GM12874 (cell line): ENCODE measurements around the gene RASSF7.

Source experiments
- CTCF ChIP-seq: IDR thresholded peaks from 2 replicates; pipeline ENCODE4 v1.5.1; 2011; ENCODE audit warnings: low read depth, mild to moderate bottlenecking, control low read depth, low read length, moderate library complexity; ENCODE audit not compliant: insufficient read depth

Gene RASSF7

GRCh38 chr11:560305-561147 is at the start of gene RASSF7, which contains the start of gene LMNTD2:
Gene RASSF7 (plus strand): TSS chr11:560970. CDS start chr11:561769, 799 bp downstream.
Gene LMNTD2 (minus strand): TSS chr11:560738. CDS start chr11:560716, 22 bp downstream.
- no peak for TF ChIP-seq CTCF

- no peak for TF ChIP-seq CTCF
Observed at GRCh38 chr11:512761-513595, 47.8 kb upstream of the RASSF7 start.

GRCh38 chr11:514606-515005 is 46.2 kb upstream of the RASSF7 start:
- TF ChIP-seq CTCF = no peak

- TF ChIP-seq CTCF = no peak
Observed at GRCh38 chr11:515131-515530, 45.6 kb upstream of the RASSF7 start.

- TF ChIP-seq CTCF = no peak
Observed at GRCh38 chr11:516400-516799, 44.4 kb upstream of the RASSF7 start.

- TF ChIP-seq CTCF = peak; percentile 94
Observed at GRCh38 chr11:518463-519202, 42.1 kb upstream of the RASSF7 start.
